ENCODE measurements around the gene DMBT1.

GRCh38 chr10:122643931-122644534 lies 83.5 kb downstream of the DMBT1 start:
- TF ChIP-seq CTCF (IDR thresholded peaks at IDR 0.05), result no peak
- no peak for TF ChIP-seq EZH2 (IDR thresholded peaks at IDR 0.05; ENCODE audit: borderline replicate concordance, insufficient read depth, low read depth, low read length, poor library complexity, severe bottlenecking)

Data from B cell (primary cell).